ENCODE measurements around the gene RBCK1.
"Not testable (repeated sequence)": the region's sequence is repeated elsewhere in the genome, so short reads cannot be mapped to it uniquely, and the experiment has no call there.

RBCK1 gene

GRCh38 chr20:381581-382290, 26.4 kb upstream of the RBCK1 start:
- Histone ChIP-seq H3K27ac (ENCODE audit: low read depth, low read length) (no peak overlapping the region), H3K4me3 (ENCODE audit: low read length) (peak overlapping the region; percentile 61), H3K9ac (ENCODE audit: low read length) (no peak overlapping the region), H3K27me3 (ENCODE audit: control insufficient read depth, insufficient read depth, low read length) (peaks cover 2% of the 10 kb centered on the region), H3K36me3 (ENCODE audit: control insufficient read depth, insufficient read depth, low read length) (no peaks in the 10 kb centered on the region), H3K4me1 (ENCODE audit: control insufficient read depth, insufficient read depth, low read length) (no peaks in the 10 kb centered on the region)

DNA sequence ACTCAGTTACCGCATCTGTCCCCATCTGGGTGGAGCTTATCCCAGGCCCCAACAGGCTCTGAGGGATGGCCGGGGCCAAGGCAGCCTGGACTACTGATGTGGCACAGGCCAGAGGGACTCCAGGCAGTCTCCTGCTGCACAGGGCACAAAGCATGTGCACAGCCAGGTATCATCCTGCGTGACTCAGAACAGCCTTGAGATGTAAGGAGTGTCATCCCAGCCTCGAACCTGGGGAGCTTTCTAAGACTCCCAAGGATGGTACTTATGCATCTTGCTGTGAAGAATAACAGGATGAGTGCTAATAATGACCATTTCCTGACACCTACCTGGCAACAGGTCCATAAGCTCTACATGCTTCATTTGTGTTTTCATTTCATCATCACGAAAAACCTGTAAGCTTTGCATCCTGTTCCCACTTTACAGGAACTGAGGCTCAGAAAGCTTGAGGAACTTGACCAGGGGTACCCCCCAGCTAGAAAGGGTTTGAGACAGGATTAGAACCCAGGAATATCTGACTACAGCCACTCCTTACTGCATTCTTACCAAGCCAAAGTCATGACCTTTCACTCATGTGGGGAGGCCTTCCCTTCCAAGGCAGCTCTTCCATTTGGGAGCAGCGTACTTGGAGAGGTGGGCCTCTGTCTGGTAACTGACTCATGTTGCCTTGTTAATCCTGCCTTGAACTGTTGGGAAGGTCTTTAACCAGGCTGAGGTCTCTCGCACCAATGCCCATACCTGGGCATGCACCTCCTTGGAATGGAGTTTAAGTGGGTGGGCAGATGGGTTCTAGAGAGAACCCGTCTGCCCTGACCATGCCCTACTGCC, 25.6 kb upstream of the RBCK1 start:
- H3K27ac ChIP-seq (ENCODE audit: low read depth, low read length), result no peak overlapping the region

DNA sequence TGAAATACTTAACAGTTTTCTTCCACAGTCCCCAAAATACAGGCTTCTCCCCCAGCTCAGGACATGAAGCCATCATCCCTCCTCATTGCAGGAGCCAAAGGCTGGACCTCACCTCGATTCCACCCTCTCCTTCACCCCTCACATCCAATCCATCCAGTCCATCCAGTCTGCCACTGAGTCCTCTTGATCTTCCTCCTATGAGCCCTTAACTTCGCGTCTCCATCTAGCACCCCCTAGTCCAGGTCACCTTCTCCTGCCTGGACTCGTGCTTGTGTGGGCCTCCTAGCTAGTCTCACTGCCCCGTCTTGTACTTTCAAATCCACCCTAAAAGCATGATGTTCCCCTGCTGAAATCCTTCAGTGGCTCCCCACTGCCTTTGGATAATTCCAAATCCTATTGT, 24.2 kb upstream of the RBCK1 start:
- peaks cover 6% of the 10 kb centered on the region for H3K36me3 ChIP-seq (ENCODE audit: control insufficient read depth, insufficient read depth, low read length)
- H3K4me3 ChIP-seq (ENCODE audit: low read length), result no peak overlapping the region
- no peak overlapping the region for H3K27ac ChIP-seq (ENCODE audit: low read depth, low read length)
- no peak overlapping the region for H3K9ac ChIP-seq (ENCODE audit: low read length)
- peaks cover 2% of the 10 kb centered on the region for H3K27me3 ChIP-seq (ENCODE audit: control insufficient read depth, insufficient read depth, low read length)
- H3K4me1 ChIP-seq (ENCODE audit: control insufficient read depth, insufficient read depth, low read length), result no peaks in the 10 kb centered on the region

More for the DNA sequence above, 25.6 kb upstream of the RBCK1 start:
- H3K36me3 ChIP-seq (ENCODE audit: control insufficient read depth, insufficient read depth, low read length), result no peaks in the 10 kb centered on the region
- H3K27me3 ChIP-seq (ENCODE audit: control insufficient read depth, insufficient read depth, low read length), result peaks cover 2% of the 10 kb centered on the region
- no peaks in the 10 kb centered on the region for H3K4me1 ChIP-seq (ENCODE audit: control insufficient read depth, insufficient read depth, low read length)
- H3K9ac ChIP-seq (ENCODE audit: low read length), result peak overlapping the region; percentile 45
- H3K4me3 ChIP-seq (ENCODE audit: low read length), result peak overlapping the region; percentile 29

DNA sequence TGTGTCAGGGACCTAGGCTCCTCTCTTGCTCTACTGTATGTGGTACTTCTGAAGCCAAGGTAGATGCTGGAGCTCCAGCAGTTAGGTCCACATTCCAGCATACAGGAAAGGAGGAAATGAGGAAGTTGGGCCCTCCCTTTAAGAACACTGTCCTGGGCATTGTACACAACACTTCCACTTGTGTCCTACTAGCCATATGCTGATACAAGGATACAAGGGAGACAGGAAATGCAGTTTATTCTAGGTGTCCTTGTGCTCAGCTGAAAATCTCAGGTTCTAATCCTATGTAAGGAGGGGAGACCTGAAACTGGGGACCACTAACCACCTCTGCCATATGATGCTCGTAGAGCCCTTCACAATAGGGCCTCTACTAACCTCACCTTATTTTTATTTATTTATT, 23.4 kb upstream of the RBCK1 start:
- H3K27ac ChIP-seq (ENCODE audit: low read depth, low read length), result no peak overlapping the region
- peaks cover 2% of the 10 kb centered on the region for H3K27me3 ChIP-seq (ENCODE audit: control insufficient read depth, insufficient read depth, low read length)
- peaks cover 6% of the 10 kb centered on the region for H3K36me3 ChIP-seq (ENCODE audit: control insufficient read depth, insufficient read depth, low read length)
- H3K9ac ChIP-seq (ENCODE audit: low read length), result no peak overlapping the region
- H3K4me3 ChIP-seq (ENCODE audit: low read length), result no peak overlapping the region
- no peaks in the 10 kb centered on the region for H3K4me1 ChIP-seq (ENCODE audit: control insufficient read depth, insufficient read depth, low read length)

DNA sequence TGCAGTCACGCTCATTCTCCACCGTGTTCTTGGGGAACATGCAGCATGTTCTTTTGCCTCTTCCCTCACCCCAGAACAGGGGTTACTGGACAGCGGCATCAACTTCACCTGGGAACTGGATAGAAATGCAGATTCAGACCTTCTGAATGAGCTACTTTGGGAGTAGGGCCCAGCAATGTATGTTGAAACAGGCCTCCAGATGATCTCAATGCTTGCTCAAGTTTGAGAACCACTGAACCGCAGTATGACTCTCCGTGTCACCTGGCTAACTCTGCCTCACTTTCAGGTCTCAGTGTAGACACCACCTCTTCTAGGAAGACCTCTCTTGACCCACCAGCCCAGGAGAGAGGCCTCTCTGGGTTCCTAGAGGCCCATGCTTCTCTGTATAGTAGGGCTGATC, 22.7 kb upstream of the RBCK1 start:
- H3K4me1 ChIP-seq (ENCODE audit: control insufficient read depth, insufficient read depth, low read length), result no peaks in the 10 kb centered on the region
- no peak overlapping the region for H3K4me3 ChIP-seq (ENCODE audit: low read length)
- H3K9ac ChIP-seq (ENCODE audit: low read length), result no peak overlapping the region
- H3K36me3 ChIP-seq (ENCODE audit: control insufficient read depth, insufficient read depth, low read length), result peaks cover 6% of the 10 kb centered on the region
- H3K27ac ChIP-seq (ENCODE audit: low read depth, low read length), result no peak overlapping the region
- peaks cover 2% of the 10 kb centered on the region for H3K27me3 ChIP-seq (ENCODE audit: control insufficient read depth, insufficient read depth, low read length)

- not testable (repeated sequence) for H3K36me3 ChIP-seq (ENCODE audit: control insufficient read depth, insufficient read depth, low read length); H3K27me3 ChIP-seq (ENCODE audit: control insufficient read depth, insufficient read depth, low read length); H3K27ac ChIP-seq (ENCODE audit: low read depth, low read length); H3K9ac ChIP-seq (ENCODE audit: low read length); H3K4me3 ChIP-seq (ENCODE audit: low read length); H3K4me1 ChIP-seq (ENCODE audit: control insufficient read depth, insufficient read depth, low read length)
Measured at GRCh38 chr20:386634-387033, 21.5 kb upstream of the RBCK1 start.

DNA sequence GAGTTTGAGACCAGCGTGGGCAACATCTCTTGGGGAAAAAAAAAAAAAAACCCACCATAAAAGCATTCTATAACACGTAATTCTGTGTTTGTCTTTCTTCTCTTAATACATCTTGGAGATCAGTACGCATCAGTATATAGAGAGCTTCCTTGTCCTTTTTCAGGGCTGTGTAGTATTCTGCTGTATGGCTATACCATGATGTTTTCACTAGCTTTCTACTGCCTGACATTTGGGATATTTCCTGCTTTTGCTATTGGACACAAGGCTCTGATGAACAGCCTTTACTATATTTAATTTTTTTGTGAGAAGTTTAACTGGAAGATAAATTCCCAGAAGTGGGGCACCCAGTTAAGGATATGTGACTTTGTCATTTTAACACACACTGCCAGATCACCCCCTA, 20.6 kb upstream of the RBCK1 start:
- no peak overlapping the region for H3K4me3 ChIP-seq (ENCODE audit: low read length)
- peaks cover 6% of the 10 kb centered on the region for H3K36me3 ChIP-seq (ENCODE audit: control insufficient read depth, insufficient read depth, low read length)
- H3K9ac ChIP-seq (ENCODE audit: low read length), result no peak overlapping the region
- no peaks in the 10 kb centered on the region for H3K4me1 ChIP-seq (ENCODE audit: control insufficient read depth, insufficient read depth, low read length)
- no peaks in the 10 kb centered on the region for H3K27me3 ChIP-seq (ENCODE audit: control insufficient read depth, insufficient read depth, low read length)
- H3K27ac ChIP-seq (ENCODE audit: low read depth, low read length), result no peak overlapping the region

DNA sequence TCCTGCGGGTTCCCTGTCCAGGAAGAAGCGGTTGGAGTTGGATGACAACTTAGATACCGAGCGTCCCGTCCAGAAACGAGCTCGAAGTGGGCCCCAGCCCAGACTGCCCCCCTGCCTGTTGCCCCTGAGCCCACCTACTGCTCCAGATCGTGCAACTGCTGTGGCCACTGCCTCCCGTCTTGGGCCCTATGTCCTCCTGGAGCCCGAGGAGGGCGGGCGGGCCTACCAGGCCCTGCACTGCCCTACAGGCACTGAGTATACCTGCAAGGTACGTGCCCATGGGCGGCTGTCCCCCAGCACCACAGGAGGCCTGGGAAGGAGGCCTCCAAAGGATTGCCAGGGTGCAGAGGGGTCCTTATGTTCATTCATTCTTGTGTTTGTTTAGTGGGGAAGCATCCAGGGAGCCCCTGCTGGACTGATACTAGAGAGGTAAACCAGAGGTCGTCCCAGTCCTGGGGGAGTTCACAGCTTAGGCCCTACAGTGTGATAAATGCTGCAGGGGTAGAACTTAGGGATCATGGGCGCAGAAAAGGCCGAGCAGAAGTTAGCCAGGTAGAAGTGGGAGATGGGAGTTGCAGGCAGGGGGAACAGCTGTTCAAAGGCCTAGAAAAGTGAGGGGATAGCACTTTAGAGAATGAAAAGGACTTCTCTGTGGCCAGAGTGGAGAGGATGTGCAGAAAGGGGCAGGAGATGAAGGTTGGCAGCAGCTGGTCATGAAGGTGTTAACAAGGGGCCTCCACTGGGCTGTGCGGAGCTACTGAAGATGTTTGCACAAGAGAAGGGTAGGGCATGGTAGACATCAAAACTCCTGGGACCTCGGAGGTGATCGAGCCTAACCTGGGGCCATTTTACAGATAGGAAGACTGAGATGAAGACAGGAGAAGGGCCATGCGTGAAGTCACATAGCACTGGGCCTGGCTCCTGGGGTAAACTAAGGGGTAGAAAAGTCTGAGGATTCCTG, 19.8 kb upstream of the RBCK1 start:
- Histone ChIP-seq H3K9ac (ENCODE audit: low read length) (no peak overlapping the region), H3K36me3 (ENCODE audit: control insufficient read depth, insufficient read depth, low read length) (peaks cover 6% of the 10 kb centered on the region), H3K27ac (ENCODE audit: low read depth, low read length) (no peak overlapping the region), H3K4me3 (ENCODE audit: low read length) (no peak overlapping the region), H3K4me1 (ENCODE audit: control insufficient read depth, insufficient read depth, low read length) (no peaks in the 10 kb centered on the region), H3K27me3 (ENCODE audit: control insufficient read depth, insufficient read depth, low read length) (no peaks in the 10 kb centered on the region)

DNA sequence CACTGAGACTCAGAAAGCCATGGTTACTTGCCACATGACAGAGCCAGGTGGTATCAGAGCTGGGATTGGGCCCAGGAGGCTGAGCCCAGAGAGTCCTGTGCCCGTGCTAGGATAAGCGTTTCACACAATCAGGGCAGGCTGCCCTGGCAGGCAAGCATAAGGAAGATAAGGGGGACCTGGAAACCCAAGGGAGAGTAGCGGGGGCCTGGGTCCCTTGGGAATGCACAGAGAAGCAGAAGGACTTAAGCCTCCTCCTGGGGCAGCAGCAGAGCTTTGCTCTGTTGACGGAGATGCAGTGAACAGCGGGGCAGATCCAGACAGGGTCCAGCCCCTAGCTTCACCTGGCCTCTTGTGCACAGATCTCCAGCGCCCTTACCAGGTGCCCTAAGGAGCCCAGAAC, 18.9 kb upstream of the RBCK1 start:
- Histone ChIP-seq H3K27me3 (ENCODE audit: control insufficient read depth, insufficient read depth, low read length) (no peaks in the 10 kb centered on the region), H3K9ac (ENCODE audit: low read length) (no peak overlapping the region), H3K36me3 (ENCODE audit: control insufficient read depth, insufficient read depth, low read length) (peaks cover 6% of the 10 kb centered on the region), H3K27ac (ENCODE audit: low read depth, low read length) (no peak overlapping the region), H3K4me3 (ENCODE audit: low read length) (no peak overlapping the region), H3K4me1 (ENCODE audit: control insufficient read depth, insufficient read depth, low read length) (no peaks in the 10 kb centered on the region)

DNA sequence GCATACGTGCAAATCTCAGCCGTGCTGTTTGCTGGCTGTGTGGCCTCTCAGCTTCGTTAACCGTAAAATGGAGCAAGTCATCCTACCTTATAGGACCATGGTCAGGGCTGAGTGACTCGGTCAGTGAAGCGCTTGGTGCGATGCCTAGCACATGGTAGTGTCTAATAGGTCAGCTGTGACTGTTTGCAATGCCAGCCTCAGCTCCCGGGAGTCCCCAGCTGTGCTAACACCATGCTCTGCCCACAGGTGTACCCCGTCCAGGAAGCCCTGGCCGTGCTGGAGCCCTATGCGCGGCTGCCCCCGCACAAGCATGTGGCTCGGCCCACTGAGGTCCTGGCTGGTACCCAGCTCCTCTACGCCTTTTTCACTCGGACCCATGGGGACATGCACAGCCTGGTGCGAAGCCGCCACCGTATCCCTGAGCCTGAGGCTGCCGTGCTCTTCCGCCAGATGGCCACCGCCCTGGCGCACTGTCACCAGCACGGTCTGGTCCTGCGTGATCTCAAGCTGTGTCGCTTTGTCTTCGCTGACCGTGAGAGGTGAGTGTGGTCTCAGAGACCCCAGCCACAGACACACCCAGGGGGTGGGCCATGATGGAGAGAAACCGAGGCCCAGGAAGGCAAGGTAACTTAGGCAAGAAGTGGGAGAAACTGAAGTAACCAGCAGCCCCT, 16.9 kb upstream of the RBCK1 start:
- peaks cover 6% of the 10 kb centered on the region for H3K36me3 ChIP-seq (ENCODE audit: control insufficient read depth, insufficient read depth, low read length)

DNA sequence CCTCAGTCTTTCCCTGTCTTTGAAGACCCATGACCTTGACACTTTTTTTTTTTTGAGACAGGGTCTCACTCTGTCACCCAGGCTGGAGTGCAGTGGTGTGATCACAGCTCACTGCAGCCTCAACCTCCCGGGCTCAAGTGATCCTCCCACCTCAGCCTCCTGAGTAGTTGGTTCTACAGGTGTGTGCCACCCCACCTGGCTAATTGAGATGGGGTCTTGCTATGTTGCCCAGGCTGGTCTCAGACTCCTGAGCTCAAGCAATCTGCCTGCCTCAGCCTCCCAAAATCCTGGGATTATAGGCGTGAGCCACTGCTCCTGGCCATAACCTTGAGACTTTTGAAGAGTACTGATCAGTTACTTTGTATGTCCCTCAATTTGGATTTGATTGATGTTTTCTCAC, 14.8 kb upstream of the RBCK1 start:
- not testable (repeated sequence) for H3K27me3 ChIP-seq (ENCODE audit: control insufficient read depth, insufficient read depth, low read length); H3K4me3 ChIP-seq (ENCODE audit: low read length); H3K4me1 ChIP-seq (ENCODE audit: control insufficient read depth, insufficient read depth, low read length); H3K36me3 ChIP-seq (ENCODE audit: control insufficient read depth, insufficient read depth, low read length); H3K9ac ChIP-seq (ENCODE audit: low read length); H3K27ac ChIP-seq (ENCODE audit: low read depth, low read length)

More for the DNA sequence above, 16.9 kb upstream of the RBCK1 start:
- Histone ChIP-seq H3K4me3 (ENCODE audit: low read length) (no peak overlapping the region), H3K27ac (ENCODE audit: low read depth, low read length) (no peak overlapping the region), H3K4me1 (ENCODE audit: control insufficient read depth, insufficient read depth, low read length) (no peaks in the 10 kb centered on the region), H3K27me3 (ENCODE audit: control insufficient read depth, insufficient read depth, low read length) (no peaks in the 10 kb centered on the region), H3K9ac (ENCODE audit: low read length) (no peak overlapping the region)

GRCh38 chr20:396252-396618, 11.9 kb upstream of the RBCK1 start:
- H3K36me3 ChIP-seq (ENCODE audit: control insufficient read depth, insufficient read depth, low read length), result no peaks in the 10 kb centered on the region
- no peaks in the 10 kb centered on the region for H3K27me3 ChIP-seq (ENCODE audit: control insufficient read depth, insufficient read depth, low read length)
- H3K9ac ChIP-seq (ENCODE audit: low read length), result no peak overlapping the region
- no peak overlapping the region for H3K4me3 ChIP-seq (ENCODE audit: low read length)
- no peaks in the 10 kb centered on the region for H3K4me1 ChIP-seq (ENCODE audit: control insufficient read depth, insufficient read depth, low read length)
- no peak overlapping the region for H3K27ac ChIP-seq (ENCODE audit: low read depth, low read length)

All from rectal smooth muscle tissue (tissue), 1 donor.